ENCODE measurements around the gene NHEJ1.

NHEJ1 gene

DNA sequence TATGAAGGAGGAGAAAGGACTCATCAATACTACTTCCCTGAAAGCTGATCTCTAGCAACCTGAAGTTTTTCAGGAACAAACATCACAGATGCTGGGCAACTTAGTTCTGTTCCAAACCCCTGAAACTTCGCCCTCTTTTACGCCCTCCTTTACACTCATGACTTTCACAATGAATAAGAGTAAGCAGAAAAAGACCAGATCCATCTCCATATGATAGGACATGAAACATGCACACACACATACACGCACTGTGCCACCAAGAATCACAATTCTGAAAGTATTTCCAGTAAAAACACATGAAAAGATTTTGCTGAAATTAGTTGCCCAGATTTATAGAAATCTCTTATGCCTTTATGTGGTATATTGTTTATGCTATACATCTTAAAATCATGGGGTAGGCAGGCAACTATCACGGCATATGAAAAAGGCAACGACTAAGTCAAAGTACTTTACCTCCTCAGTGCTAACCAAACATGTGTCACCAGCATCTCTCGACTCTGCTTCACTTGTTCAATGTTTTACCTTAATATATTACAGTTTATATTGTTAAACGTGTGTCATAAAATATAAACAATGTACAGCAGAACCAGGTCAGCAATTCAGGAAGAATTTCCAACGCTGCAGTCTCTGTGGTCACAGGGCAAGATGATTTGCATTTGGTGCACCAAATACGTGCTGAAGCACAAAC, 47.8 kb downstream of the NHEJ1 start:
- no peaks in the 10 kb centered on the region for H3K9me2 ChIP-seq (ENCODE audit: low read depth, low read length)
- no peak overlapping the region for H2AFZ ChIP-seq (ENCODE audit: low read length)
- no peaks in the 10 kb centered on the region for H3K9me3 ChIP-seq (ENCODE audit: low read length)
- no peaks in the 10 kb centered on the region for H4K20me1 ChIP-seq (ENCODE audit: insufficient read depth, low read length)
- H3K4me1 ChIP-seq (ENCODE audit: insufficient read depth, low read length, severe bottlenecking): no peaks in the 10 kb centered on the region
- H3K4me3 ChIP-seq (ENCODE audit: low read depth, low read length, poor library complexity, severe bottlenecking): no peak overlapping the region
- H3K9ac ChIP-seq (ENCODE audit: low read length): no peak overlapping the region
- no peak overlapping the region for H3K4me2 ChIP-seq (ENCODE audit: low read length)
- no peaks in the 10 kb centered on the region for H3F3A ChIP-seq (ENCODE audit: insufficient read depth, low read length)
- TF ChIP-seq EZH2 (IDR thresholded peaks at IDR 0.05; ENCODE audit: borderline replicate concordance, low read length): no peak
- TF ChIP-seq, protein P1, sequence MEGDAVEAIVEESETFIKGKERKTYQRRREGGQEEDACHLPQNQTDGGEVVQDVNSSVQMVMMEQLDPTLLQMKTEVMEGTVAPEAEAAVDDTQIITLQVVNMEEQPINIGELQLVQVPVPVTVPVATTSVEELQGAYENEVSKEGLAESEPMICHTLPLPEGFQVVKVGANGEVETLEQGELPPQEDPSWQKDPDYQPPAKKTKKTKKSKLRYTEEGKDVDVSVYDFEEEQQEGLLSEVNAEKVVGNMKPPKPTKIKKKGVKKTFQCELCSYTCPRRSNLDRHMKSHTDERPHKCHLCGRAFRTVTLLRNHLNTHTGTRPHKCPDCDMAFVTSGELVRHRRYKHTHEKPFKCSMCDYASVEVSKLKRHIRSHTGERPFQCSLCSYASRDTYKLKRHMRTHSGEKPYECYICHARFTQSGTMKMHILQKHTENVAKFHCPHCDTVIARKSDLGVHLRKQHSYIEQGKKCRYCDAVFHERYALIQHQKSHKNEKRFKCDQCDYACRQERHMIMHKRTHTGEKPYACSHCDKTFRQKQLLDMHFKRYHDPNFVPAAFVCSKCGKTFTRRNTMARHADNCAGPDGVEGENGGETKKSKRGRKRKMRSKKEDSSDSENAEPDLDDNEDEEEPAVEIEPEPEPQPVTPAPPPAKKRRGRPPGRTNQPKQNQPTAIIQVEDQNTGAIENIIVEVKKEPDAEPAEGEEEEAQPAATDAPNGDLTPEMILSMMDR (IDR thresholded peaks at IDR 0.05; ENCODE audit: low read length): no peak
- no peaks in the 10 kb centered on the region for H3K27me3 ChIP-seq (ENCODE audit: insufficient read depth, low read length)
- no peak overlapping the region for H3K27ac ChIP-seq (ENCODE audit: low read depth, low read length, poor library complexity, severe bottlenecking)
- H3K79me2 ChIP-seq (ENCODE audit: insufficient read depth, low read length): no peaks in the 10 kb centered on the region
- no peaks in the 10 kb centered on the region for H3K36me3 ChIP-seq (ENCODE audit: insufficient read depth, low read length)

DNA sequence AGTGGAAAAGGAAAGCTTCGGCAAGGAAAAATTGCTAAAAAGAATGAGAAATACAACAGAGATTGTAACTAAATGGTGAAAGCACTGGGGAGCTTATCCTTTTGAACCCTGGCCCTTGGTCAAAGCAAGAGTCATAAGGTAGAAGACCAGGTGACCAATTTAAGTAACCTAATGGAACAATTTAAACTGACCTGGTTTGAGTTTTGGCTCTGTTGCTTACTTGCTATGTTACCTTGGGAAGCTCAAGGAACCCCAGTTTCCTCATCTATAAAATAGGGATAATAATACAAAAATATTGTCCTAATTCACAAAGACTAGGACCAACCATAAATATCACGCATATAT, 48.6 kb downstream of the NHEJ1 start:
- Histone ChIP-seq H3K9ac (ENCODE audit: low read length) (no peak overlapping the region), H2AFZ (ENCODE audit: low read length) (no peak overlapping the region), H3K9me2 (ENCODE audit: low read depth, low read length) (no peaks in the 10 kb centered on the region), H4K20me1 (ENCODE audit: insufficient read depth, low read length) (no peaks in the 10 kb centered on the region), H3K27ac (ENCODE audit: low read depth, low read length, poor library complexity, severe bottlenecking) (no peak overlapping the region), H3K4me3 (ENCODE audit: low read depth, low read length, poor library complexity, severe bottlenecking) (no peak overlapping the region), H3K4me1 (ENCODE audit: insufficient read depth, low read length, severe bottlenecking) (no peaks in the 10 kb centered on the region), H3K4me2 (ENCODE audit: low read length) (no peak overlapping the region), H3F3A (ENCODE audit: insufficient read depth, low read length) (no peaks in the 10 kb centered on the region), H3K36me3 (ENCODE audit: insufficient read depth, low read length) (no peaks in the 10 kb centered on the region), H3K79me2 (ENCODE audit: insufficient read depth, low read length) (no peaks in the 10 kb centered on the region), H3K27me3 (ENCODE audit: insufficient read depth, low read length) (no peaks in the 10 kb centered on the region), H3K9me3 (ENCODE audit: low read length) (no peaks in the 10 kb centered on the region)
- no peak for TF ChIP-seq EZH2 (IDR thresholded peaks at IDR 0.05; ENCODE audit: borderline replicate concordance, low read length)
- TF ChIP-seq, protein P1 (IDR thresholded peaks at IDR 0.05; ENCODE audit: low read length): no peak

- H3K27me3 ChIP-seq (ENCODE audit: insufficient read depth, low read length): no peaks in the 10 kb centered on the region
- H3K4me2 ChIP-seq (ENCODE audit: low read length): no peak overlapping the region
- H3F3A ChIP-seq (ENCODE audit: insufficient read depth, low read length): no peaks in the 10 kb centered on the region
- H3K9ac ChIP-seq (ENCODE audit: low read length): no peak overlapping the region
- H4K20me1 ChIP-seq (ENCODE audit: insufficient read depth, low read length): no peaks in the 10 kb centered on the region
- TF ChIP-seq, protein P1 (IDR thresholded peaks at IDR 0.05; ENCODE audit: low read length): no peak
- TF ChIP-seq EZH2 (IDR thresholded peaks at IDR 0.05; ENCODE audit: borderline replicate concordance, low read length): no peak
- no peaks in the 10 kb centered on the region for H3K79me2 ChIP-seq (ENCODE audit: insufficient read depth, low read length)
- no peaks in the 10 kb centered on the region for H3K9me3 ChIP-seq (ENCODE audit: low read length)
- H3K4me3 ChIP-seq (ENCODE audit: low read depth, low read length, poor library complexity, severe bottlenecking): no peak overlapping the region
- H2AFZ ChIP-seq (ENCODE audit: low read length): no peak overlapping the region
- H3K36me3 ChIP-seq (ENCODE audit: insufficient read depth, low read length): no peaks in the 10 kb centered on the region
- no peaks in the 10 kb centered on the region for H3K4me1 ChIP-seq (ENCODE audit: insufficient read depth, low read length, severe bottlenecking)
- H3K9me2 ChIP-seq (ENCODE audit: low read depth, low read length): no peaks in the 10 kb centered on the region
- no peak overlapping the region for H3K27ac ChIP-seq (ENCODE audit: low read depth, low read length, poor library complexity, severe bottlenecking)
Observed at GRCh38 chr2:219111375-219112061, 49.1 kb downstream of the NHEJ1 start.

Data from OCI-LY1 (cell line).